Fibroblast of skin of abdomen (primary cell): ENCODE results near the gene PITPNM1.
"Not testable (repeated sequence)": the region's sequence is repeated elsewhere in the genome, so short reads cannot be mapped to it uniquely, and the experiment has no call there.

Experiments
- DNase-seq: peaks from one replicate; pipeline ENCODE4 v3.0.0-alpha.2; 2013

PITPNM1 gene

DNA sequence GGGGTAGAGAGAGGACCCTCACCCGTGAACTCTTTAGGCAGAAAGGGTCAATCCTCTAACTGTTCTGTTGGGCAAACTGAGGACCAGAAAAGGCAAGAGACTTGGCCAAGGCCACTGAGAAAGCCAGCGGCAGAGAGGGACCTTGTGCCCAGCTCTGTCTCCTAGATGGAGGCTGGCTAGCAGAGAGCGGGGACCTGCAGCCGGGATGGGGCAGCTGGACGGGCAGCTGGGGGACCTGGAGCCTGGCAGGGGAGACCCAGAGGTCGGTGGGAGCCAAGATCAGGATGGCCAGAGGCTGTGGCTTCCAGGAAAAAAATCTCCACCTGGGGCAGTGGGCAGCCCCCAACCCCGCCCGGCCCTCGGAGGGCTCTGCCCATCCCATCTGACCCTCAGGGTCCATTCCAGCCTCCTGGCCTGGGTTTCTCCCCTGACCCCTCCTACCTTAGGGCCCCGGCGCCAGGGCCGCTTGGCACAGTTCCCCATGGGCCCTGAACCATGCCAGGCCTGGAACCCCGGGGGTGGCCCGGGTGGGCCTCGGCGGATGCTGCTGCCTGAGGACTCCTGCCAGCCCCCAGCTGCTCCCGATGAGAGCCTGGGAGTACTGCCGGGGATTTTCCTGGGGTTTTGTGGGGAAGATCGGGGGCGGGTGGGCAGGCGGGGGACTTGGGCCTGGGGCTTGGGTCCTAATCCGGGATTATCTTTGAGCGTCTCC is 17.8 kb upstream of the PITPNM1 start, which contains the start of gene CABP2:
Gene CABP2, minus strand, starts transcription at position 603 of the 712 bp plus-strand sequence. Its CDS starts 120 bp downstream, at position 483.
- DNase-seq: no peak

DNA sequence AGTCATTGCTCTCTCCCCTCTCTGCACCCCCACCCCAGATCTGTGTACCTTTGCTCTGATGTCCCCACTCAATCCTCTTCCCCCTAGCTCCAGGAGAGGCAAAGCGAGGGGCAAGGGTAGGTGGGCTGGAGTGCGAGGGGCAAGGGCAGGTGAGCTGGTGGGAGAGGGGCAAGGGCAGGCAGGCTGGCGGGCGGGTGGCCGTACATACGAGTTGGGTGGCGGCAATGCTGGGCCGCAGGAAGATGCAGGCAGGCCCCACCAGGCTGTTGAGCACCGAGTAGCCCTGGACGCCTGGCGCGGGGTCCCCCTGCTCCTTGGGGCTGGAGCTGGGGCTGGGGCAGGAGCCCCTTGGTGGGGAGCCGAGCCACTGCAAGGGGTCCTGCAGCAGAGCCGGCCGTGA is 17.2 kb upstream of the PITPNM1 start:
- no peak for DNase-seq

DNA sequence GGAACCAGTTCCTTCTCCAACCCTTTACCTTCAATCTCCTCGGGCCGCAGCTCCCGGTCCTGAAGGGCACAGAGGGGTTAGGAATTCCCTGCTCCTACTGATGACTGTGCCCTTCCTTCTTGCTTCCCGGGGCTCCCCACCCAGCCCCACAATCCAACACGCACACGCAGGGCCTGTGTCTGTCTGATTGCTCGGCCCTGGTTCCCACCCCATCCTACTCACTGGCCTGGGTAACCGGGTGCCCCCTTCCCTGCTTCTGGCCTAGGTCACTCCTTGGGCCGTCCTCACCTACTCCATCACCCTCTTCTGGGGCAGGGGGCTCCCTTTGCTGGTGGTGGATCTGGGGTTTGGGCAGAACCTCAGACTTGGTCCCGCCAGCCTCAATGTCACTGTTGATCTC is 16.8 kb upstream of the PITPNM1 start:
- DNase-seq: no peak

DNA sequence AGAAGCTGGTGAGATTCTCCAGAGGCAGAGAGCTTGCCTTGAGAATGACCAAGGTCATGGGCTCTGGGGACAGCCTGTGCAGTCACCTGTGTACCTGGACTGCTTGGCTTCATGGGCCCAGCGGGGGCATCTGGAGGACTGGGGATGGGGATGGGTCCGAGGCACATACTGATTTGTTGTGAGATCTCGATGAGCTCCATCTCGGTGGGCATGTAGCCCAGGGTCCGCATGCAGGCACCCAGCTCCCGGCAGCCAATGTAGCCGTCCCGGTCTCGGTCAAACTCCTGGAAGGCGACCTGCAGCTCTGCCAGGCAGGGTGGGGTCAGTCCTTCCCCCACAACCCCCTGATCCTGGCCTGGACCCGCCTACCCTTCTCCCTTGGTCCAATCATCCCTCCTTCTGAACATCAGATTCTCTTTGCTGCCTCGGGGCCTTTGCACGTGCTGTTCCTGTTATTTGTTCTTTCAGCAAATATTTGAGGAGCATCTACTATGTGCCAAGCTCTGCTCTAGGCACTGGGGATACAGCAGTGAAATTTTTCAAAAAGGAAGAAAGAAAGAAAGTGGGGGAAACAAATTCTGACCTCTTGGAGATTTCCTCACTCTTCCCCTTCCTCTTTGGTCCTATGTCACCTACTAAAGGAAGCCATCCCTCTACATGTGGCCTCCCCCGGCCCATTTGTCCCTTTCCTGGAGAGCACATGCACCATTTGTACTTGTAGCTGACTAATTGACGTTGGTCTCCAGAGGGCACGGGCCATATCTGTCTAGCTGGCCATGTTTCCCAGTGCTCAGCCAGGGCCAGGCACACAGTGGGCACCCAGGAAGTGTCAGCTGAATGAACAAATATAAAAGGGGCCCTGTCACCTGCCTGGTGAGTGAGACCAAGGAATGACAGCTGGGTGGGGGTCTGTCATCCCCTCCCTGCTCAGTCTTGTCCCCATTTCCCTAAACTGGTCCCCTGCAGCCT is 16.0 kb upstream of the PITPNM1 start:
- no peak for DNase-seq

DNA sequence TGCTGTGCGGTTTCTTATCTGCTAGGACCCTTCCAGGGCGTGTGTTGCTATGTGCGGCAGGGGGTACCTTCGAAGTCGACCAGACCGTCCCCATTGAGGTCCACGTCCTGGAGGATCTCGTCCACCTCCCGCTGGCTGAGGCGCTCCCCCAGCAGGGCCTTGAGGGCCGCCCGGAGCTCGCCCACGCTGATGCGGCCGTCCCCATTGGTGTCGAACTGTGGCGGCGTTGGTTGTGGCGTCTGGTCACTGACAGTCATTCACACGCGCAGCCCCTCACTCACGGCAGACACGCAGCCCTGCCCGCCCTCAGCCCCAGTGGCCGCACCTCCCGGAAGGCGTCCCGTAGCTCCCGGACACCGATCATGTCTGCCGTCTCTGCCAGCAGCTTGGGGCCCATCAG is 14.6 kb upstream of the PITPNM1 start:
- DNase-seq: no peak

DNA sequence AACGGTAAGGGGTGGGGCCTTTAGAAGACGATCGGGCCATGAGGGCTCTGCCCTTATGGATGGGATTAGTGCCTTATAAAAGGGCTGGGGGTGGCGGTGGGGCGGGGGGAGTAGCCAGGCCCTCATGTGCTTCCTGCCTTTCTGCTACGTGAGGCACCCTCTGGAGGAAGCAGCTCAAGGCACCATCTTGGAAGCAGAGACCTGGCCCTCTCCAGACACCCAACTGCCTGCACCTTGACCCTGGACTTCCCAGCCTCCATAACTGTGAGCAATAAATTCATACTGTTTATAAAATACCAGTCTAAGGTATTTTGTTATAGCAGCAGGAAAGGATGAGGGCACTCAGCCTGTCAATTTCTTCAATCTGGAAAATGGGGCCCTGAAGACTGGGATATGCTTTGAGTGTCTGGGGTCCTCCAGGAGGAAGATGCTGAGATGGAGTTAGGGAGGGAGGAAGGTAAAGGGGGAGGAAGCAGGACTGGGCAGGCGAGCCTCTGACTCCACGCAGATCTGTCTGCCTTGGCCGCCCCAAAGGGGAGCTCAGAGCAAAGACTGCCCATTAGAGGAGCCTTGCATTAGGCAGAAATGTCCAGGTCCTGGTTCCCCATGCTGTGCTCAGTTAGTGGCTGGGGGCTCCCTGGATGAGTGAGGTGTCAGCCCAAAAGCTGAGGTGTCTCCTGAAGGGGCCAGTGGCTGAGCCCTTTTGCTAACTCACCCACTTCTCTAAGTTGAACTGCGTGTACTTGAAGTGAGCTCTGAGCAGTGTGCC is 12.8 kb upstream of the PITPNM1 start:
- DNase-seq: no peak

DNA sequence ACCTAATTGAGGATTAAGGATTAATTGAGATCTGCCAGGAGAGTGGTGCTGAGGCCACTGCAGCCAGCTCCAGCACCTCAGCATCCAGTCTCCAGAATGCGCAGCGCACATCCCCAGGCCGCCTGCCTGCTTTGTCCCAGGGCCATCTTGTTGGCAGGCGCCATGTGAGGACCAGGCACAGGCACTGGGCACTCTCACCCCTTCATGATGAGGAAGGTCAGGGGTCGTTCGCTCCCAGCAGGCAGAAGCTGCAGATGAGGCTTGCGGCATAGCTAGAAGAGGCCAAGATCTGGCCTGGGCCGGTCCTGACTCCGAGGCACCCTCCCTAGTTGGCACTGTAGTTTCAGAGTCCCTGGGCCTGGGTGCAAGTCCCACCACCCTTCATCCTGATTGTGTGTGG is 11.6 kb upstream of the PITPNM1 start:
- DNase-seq: no peak

DNA sequence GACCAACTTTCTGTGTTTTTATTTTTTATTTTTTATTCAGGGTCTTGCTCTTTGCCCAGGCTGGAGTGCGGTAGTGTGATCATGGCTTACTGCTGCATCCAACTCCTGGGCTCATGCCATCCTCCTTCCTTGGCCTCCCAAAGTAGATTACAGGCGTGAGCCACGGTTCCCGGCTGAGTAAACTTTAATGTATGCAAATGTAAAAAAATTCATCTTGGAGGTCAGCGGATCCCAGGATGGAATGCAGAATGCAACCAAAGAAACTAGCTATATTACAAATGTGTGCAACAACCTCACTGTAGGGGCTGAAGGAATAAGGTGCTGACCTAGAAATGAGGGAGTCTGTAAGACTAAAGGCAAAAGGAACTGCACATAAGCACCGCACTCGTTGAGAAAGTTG is 9.0 kb upstream of the PITPNM1 start:
- DNase-seq: no peak

DNA sequence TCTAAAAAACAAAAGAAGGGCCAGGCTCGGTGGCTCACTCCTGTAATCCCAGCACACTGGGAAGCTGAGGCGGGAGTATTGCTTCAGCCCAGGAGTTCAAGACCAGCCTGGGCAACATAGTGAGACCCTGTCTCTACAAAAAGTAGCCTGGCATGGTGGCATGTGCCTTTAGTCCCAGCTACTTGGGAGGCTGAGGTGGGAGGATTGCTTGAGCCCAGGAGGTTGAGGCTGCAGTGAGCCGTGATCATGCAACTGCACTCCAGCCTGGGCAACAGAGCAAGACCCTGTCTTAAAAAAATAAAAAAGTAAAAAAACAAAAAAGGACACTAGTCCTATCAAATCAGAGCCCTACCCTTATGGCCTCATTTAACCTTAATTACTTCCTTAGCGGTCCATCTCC is 6.4 kb upstream of the PITPNM1 start:
- not testable (repeated sequence) for DNase-seq

DNA sequence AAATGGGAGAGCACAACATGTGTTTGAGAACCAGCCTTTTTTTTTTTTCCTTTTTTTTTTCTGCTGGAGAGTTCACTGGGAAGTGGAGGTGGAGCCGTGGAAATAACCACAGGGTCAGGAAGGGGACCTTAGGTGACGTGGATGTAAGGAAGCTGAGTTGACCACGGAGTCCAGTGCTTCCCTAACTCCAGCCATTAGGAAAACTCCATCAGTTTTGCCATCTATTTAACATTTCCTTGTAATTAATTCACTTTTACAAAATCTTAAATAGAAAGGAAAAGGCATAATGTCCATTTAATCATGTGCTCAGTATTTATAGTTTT is 4.8 kb upstream of the PITPNM1 start:
- no peak for DNase-seq

DNA sequence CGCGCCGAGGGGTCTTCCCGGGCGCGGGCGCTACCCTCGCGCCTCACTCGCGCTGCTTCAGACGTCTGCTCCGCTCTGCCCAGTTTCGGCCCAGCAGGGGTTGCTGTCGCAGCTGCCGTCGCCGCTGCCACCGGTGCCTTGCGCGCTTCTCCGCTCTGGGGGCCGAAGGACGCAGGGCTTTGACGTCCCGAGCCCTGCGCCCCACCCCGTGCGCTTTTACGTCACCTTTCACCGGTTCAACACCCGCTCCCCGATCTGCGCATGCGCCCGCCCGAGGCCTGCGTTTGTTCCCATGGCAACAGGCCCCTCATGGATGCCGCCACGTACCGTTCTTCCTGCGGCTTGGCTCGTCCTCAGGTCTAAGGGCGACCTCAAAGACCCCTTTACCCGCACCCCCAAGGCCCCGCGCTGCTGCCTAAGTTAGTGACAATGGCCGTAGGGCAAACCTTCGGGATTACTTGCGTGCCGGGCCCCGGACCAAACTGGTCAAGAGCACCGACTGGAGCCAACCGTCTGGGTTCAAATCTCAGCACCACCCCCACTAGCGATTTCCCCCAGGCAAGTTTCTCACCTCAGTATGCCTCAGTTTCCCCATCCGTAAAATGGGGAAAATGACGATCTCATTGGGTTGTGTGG is 3.4 kb upstream of the PITPNM1 start:
- DNase-seq: peak; percentile 96

DNA sequence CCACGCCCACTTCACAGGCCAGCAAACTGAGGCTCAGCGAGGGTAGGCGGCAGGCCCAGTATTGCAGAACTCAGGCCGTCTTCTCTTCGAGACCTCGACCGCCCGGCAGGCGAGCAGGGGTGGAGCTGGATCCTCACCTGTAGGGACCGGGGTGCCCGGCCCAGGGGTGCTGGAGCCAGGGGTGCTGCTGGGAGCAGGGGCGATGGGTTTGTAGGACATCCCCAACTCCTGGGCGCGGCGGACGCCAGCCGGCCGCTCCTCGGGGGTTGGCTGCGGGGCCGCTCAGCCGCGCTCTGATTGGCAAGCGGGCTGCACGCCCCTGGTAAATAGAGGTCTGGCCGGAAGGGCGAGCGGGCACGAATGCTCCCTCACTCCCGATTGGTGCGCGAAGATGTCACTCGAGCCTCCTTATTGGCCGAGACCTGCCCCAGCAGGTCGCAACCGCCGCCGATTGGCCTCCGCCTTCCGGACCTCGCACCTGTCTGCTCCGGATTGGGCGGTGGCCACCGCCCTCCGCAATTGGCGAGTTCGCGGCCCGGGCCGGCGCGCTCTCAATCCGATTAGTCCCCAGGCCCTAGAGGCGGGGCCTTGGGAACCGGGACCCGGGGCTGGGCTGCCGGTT is 2.8 kb upstream of the PITPNM1 start, which contains the start of gene CDK2AP2:
Gene CDK2AP2, minus strand, starts transcription at position 299 of the 622 bp plus-strand sequence. Its CDS starts 80 bp downstream, at position 219.
- DNase-seq: peak; percentile 100

DNA sequence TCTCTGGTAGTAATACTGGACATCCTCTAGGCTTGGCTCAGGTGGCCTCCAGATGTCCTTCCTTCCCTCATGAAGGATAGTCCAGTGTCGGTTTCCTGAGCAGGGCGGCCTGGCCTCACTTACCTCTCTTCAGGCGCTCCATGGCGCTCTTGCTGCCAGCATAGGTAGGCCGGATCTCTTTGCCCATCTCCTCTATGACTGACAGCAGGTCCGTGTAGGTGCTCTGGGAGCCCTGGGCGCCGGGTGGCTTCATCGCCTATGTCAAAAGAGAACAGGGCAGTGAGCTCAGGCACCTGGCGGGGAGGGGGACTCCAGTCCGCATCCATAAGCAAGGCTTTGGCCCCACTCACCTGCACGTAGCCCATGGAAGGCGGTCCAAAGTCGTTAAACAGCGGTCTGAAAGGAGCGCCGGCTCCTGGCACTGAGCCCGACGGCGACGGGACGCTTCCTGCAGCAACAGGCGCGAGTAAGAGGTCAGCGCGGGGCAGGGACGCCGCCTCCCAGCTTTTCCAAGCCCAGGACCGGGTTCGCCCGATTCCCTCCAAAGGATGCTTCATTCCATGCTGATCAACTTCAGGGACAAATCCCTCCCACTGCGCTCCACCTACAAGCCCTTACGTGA is 2.2 kb upstream of the PITPNM1 start:
- no peak for DNase-seq

DNA sequence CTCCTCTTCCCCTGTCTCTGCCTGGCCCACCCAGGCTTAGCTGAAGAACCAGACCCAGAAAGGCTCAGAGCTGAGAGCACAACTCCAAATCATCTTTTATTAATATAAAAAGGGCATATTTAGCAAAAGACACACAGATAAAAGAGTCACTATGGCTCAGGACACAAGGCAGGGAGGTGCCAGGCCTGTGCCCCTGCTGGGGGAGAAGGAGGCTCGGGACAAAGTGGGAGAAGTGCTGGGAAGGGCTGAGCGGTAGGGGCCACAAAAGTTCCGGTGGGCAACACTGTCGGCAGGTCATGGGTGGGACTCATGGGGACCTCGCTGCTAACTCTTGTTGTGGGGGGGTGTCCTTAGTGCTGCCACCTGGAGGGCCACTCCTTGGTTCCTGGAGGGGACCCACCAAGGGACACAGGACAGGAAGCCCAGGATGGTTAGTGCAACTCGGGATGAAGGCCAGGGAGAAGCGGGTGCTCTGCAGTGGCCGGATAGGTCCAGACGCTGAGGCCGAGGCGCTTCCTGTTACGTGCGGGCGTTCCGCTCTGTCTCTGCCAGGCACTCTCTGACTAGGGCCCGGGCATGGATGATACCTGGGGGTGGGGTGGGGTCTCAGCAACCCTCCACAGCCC is 1.4 kb upstream of the PITPNM1 start:
- no peak for DNase-seq

DNA sequence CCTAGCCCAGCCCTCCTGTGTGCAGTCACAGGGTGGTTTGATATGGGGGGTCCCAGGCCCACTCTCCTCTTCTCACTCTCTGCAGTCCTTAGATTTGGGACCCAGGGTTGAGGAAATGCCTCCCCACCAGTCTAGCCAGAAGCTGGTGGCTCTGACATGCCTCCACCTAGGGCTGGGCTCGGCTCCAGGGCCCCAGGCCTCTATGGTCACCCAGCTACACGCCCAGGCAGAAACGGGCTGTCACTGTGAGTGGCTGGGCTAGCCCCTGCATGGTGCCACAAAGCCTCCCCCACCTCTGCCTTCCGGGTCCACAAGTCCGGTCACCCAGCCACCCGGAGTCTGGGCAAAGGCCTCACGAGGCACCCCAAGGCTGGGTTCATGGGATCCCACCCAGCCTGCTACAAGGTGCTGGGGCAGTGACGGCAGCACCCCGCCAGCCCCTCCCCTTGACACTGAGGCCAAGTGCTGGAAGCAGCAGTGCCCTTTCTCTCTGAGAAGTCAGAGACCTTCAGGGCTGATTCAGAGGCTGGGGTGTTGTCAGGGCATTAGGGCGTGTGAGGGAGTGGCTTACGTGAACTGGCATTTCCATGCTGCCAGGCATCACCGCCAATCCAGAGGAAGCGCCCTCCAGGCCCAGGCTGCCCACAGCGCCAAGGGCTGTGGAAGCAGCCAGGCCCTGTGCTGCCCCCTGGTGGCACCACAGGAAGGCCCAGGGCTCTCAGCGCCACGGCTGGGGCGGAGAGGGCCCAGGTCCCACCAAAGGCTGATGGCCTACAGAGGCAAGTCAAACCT is 638 bp upstream of the PITPNM1 start:
- DNase-seq: peak; percentile 75

DNA sequence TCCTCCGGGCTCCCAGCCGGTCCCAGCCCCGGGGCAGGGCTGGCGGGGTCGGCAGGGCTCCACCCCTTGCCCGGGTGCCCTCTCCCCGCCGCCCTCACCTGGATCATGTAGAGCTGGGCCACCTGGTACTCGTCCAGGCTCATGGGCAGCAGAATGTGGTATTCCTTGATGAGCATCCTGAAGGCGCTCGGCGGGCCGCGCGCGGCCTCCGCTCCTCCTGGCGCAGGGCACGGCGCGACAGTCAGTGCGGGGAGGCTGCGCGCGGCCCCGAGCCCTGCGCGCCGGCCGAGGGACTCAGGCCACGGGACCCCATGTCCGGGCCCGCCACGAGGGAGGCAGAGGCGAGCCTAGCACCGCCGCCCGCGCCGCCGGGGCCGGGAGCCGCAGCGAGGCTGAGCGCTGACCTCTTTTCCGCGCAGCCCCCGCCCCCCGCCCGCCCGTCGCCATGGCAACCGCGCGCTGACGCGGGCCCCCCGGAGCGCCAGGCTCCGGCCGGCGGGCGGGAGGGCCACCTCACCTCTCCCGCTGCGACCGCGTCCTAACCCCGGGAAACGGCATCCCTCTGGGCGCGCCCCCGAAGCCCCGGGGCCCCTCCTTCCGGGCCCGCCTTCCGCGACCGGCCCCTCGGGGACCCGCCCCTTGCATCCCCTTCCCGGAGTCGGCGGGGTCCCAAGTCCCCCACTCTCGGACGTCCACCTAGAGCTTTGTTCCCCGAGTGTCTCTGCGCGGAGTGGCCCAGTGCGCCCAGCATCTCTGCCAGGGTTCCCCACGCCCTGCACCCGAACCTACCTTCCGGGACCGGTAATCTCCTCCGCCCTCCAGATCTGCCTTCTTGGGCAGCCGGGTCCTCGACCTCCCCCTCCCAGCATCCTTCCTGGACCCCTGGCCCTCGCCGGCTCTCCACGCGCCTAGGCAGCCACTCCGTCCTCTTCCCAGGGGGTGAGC is 886 bp downstream of the PITPNM1 start:
- DNase-seq: peak; percentile 25

DNA sequence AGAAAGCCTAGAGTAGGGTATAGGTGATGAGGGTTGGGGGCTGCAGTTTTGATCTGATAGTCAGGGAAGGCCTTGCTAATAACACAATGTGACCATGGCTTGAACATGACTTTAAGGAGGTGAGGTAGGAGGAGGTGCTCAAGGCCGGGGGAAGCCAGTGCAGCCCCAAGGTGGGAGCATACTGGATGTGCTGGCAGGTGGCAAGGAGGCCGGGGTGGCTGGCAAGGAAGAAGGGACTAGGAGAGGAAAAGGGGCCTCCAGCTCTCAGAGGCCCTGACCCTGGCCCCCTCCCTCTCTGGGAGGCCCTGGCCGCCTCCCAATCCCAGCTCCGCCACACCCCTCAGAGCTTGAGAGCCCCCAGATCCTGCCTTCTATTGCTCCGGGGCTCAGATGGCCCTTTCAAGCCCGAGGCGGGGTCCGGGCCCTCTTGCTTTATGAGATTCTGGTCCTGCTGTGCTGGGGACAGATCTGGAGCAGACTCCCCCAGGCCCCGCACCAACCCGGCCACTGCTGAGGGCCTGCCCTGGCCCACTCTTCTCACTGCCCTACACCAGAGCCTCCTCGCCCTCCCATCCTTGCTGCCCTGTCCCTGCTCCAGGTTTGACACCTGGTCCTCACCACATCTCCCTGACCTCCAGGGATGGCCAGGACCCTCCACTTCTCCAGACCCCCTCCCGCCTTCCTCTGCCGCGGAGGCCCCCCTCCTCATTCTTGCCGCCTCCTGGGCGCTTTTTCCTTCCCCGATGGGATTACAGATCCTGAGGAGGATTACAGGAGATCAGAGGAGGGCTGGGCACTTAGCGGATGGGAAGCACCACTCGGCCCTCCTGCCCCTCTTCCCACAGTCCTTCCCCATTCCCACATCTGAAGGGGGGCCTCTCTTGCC is 1.8 kb downstream of the PITPNM1 start:
- no peak for DNase-seq
